Measurements from ENCODE around the gene BPIFA3. TPM values are rescaled to one million over a fixed set of nuclear protein-coding genes. Genes with fewer than 3 reads are reported as not detected.

The BPIFA3 gene
- total RNA-seq, 1 donor from 2014 or later: not detected

DNA sequence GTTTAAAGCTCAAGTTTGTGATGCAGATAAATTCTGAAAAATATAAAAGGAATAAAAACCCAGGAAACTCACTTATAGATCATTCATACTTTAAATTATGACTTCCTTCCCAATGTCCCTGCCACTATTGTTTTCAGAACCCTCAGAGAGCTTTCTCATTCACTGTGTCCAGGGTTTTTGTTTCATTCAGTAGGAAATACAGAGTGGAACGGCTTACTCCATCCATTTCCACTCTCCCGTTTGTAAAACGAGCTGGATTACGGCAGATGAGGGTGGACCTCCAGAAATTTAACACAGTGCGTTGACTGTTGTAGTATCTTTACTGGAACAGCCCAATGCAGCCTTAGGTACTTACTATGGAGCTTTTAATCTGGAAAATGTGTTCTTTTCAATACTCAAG, 42.2 kb downstream of the BPIFA3 start:
- intact Hi-C loops (cut with micrococcal nuclease): no loop called here

DNA sequence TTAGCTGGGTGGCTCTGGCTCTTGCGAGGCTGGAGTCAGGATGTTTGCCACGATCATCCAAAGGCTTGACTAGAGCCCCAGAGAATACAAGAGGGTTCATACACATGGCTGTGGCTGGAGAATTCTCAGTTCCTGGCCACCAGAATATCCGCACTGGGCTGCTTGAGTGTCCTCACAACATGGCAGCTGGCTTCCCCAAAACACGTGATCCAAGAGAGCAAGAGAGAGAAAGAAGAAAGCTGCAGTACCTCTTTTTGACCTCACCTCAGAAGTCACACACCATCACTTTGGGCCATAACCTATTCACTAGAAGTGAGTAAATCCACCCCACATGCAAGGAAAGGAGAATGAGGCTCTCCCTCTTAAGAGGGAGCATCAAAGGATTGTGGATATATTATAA, 44.3 kb downstream of the BPIFA3 start:
- intact Hi-C loops (cut with micrococcal nuclease): no loop called here

DNA sequence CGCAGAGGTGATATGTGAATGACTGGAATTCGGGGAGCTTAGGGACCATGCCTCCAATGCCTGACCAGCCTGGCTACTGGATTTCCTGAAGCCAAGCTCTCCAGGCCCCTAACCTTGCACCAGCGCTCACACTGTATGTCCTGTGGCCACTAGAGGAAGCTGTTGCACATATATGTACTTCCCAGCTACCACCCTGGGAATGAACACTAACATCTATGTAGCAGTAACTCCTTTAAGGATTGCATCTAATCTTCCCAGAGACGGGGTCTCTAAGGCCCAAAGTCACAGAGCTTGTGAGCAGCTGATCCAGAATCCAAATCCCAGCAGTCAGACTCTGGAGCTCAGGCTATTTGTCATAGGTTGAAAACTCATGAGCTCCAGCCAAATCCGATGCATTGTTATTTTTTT, 45.5 kb downstream of the BPIFA3 start:
- intact Hi-C loops (cut with micrococcal nuclease): no loop called here

DNA sequence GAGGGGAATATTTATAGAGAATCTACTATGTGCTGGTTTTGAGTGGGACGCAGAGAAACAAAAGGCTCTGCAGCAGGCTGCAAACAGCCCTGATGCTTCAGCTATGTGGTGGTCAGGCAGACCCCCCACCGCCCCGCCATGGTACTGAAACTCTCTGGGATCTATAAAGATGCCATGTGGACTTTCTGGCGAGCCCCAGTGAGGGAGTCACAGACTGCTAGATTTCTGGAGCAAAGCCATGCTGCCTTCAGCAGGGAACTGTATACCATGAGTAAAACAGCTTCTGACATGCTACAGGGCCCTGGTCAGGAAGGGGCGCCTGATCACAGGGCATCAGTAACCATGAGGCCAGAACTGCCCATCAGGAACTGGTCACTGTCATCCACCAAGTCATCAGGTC, 46.6 kb downstream of the BPIFA3 start:
- intact Hi-C loops (cut with micrococcal nuclease): no loop called here

DNA sequence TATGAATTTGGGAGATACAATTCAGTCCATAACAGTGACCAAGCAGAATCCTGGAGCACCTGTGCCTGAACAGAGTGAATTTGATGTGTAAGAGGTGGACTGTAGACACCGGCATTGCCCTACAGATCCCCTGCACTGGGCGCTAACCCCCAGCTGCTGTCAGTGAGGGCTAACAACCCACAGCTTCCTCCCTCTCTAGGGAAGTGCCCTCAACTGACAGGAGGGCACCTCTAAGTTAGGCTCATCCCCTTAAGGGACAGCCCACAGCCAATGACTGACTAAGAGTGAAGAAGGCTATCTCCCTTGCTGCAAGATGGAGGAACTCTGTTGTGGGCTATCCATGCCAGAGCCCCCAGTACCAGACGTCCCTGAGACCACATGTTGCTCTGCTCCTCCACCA, 50.5 kb downstream of the BPIFA3 start:
- intact Hi-C loops (cut with micrococcal nuclease): no loop called here

DNA sequence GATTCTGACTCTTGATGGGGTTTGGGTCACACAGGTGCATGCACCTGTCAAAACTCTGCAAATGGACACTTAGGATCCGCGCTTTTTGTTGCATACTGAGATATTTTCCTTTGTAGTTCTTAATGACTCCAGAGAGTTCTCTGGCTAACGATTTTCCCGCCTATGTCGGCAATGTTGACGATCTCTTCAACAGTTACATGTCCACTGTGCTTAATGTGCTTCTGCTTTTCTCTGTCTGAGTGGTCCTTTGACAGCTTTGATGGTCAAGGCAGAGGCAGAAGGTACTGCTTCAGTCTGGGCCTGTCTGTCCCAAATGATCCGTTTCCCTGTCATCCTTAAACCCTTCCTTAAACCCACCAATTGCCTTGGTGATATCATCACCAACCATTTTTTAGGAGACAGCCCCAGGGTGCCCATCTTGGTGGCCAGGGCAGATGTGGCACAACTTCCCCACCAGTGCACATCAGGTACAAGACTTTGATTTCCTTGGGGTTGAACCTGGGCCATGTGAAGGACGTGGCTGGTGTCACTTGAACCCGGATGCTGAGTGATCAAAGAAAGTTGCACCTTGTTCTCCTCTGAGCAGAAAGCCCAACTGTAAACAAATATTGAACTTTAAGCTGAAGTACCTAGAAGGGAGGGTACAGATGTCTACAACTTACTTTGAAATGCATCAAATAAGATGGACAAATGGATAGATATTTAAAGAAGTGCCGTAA, 55.2 kb downstream of the BPIFA3 start:
- intact Hi-C loops (cut with micrococcal nuclease): no loop called here

DNA sequence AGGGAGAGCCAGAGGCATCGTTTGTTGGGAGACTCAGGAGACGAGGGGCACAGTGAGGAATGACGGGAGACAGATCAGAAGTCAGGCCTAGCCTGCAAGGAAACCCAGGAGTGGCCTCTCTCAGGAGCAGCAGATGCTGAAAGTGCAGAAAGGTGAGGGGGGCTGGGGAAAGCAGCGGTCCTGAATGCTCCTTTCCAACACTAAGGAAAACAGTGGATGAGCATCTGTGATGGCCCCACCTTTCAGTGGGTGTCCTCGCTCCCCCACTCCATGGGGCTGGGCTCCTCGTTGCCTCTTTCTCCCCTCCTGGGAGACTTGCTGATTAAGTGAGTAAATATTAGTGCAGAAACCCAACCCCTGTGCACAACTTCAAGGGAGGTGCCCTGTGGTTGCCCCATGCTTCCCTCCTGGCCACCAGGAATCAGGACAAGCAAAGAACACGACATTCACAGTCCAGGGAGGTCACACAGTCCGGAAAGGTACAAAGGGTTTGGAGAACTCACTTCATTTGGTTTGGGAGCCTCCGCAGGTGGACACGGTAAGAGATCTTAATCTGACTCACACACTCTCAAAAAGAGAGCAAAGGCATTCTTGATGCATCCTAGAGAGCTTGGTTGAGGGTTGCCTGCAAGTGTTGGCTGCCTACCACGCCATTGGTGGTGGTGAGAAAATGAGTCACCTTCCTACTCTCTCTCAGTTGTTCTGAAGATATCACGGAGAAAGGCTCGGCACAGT, 56.1 kb downstream of the BPIFA3 start:
- intact Hi-C loops (cut with micrococcal nuclease): no loop called here

DNA sequence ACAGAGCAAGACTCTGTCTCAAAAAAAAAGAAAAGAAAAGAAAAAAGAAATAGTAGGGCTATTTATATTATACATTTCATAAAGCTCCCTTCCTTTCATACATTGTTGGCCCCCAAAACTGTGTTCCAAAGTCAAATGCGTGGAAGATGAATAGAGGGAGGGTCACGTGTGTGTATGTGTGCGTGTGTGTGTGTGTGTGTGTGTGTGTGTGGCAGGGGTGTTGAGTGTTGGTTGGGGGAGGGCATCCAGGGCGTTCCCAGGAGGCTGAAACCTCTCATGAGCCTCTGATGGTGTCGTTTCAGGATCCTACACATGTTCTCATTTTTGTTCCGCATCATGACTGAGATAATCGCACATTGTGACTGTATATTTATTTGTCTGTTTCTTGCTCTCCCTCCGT, 58.1 kb downstream of the BPIFA3 start:
- intact Hi-C loops (cut with micrococcal nuclease): no loop called here

DNA sequence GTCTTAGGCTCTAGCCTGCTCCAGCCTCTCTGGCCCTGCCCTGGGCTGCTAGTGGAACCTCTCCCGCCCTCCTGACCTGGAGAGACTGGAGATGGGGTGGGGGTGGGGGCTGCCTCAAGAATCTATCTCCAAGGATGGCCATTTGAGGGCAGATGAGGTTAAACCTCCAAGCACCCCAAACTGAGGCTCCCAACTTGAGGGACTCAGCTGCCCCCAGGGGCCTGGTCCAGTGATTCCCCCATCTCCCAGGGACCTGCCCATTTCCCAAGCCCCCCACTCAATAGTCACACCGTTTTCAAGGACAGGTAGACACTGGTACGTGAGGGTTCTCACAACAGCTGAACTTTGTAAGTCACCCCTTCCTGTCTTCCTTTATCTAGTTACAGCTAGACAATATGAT, 58.7 kb downstream of the BPIFA3 start:
- intact Hi-C loops (cut with micrococcal nuclease): no loop called here

DNA sequence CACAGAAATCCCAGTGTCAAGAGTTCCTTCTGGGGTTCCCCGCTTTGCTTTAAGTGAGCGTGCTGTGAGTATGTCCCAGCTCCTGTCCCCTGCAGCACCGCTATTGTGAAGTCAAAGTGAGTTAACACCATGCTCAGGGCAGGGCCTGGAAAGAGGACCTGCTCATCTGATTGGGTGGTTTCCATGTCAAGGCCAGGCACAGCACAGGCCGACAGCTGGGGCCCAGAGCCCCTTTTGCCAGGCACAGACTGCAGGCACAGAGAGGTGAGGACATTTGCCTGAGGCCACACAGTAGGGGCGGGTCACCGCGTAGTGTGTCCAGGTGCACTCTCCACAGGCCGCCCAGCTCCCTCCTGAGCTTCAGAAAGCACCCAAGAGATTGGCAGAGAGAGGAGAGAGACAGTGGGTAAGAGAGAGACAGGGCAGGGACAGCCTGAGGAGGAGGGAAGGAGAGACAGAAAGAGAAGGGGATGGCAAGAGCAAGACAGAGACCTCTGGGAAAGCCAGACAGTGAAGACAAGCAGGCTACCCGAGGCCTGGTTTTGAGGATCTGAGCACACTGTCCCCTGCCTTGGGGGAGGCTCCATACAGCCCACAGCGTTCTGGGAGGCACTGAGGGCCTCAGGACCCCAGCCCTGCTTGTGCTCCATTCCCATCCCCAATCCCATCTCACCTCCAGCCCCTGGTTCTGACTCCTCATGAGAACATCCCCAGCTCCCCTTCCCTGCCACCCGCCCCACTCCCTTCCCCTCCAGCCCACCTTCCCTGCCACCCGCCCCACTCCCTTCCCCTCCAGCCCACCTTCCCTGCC, 59.4 kb downstream of the BPIFA3 start:
- intact Hi-C loops (cut with micrococcal nuclease): no loop called here

Other genes with a start within 250 kb of the BPIFA3 start
- gene SUN5, start 212.9 kb upstream of the BPIFA3 start, total RNA-seq: not detected in 2 replicates
- gene BPIFB2, start 209.6 kb upstream of the BPIFA3 start, total RNA-seq: not detected in 2 replicates
- gene BPIFB6, start 185.7 kb upstream of the BPIFA3 start, total RNA-seq: not detected in 2 replicates
- not detected in 2 replicates for gene BPIFB3, start 163.4 kb upstream of the BPIFA3 start, total RNA-seq
- gene BPIFB4, start 137.7 kb upstream of the BPIFA3 start, total RNA-seq: not detected in 2 replicates
- gene BPIFA2, start 49.2 kb upstream of the BPIFA3 start, total RNA-seq: not detected in 2 replicates
- gene BPIFA1, start 18.6 kb downstream of the BPIFA3 start, total RNA-seq: not detected in 2 replicates
- gene BPIFB1, start 65.9 kb downstream of the BPIFA3 start, total RNA-seq: not detected in 2 replicates
- 38.3 and 38.5 TPM in 2 replicates for gene CDK5RAP1, start 184.2 kb downstream of the BPIFA3 start, total RNA-seq
- gene SNTA1, start 226.4 kb downstream of the BPIFA3 start, total RNA-seq: 2.5 and 2.6 TPM in 2 replicates

Data from T-helper 2 cell treated with Interferon-gamma antibody and Interleukin-4, amounts not matched to agents 100 ng/mL and 5 ng/mL, for 36 hours (primary cell).